ENCODE data around the gene ZMYM4.

DNA sequence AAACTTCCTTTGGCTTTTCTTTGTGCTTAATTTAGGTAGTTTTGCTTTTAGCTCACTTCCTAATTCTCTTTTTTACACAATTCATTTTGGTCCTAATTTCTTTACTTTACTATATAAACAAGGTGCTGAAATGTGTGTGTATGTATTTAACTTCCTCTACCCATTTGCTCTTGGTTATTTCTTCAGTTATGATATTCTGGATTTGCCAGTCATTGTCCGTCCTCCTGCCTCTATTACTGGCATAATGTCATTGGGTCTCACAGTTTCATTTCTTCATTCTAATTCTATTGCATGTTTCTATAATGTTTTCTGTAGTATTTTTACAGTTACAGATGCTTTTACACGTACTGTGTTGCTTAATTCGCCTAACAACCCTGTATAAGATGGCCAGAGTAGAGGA, 96.2 kb downstream of the ZMYM4 start:
- TF ChIP-seq, protein P1, sequence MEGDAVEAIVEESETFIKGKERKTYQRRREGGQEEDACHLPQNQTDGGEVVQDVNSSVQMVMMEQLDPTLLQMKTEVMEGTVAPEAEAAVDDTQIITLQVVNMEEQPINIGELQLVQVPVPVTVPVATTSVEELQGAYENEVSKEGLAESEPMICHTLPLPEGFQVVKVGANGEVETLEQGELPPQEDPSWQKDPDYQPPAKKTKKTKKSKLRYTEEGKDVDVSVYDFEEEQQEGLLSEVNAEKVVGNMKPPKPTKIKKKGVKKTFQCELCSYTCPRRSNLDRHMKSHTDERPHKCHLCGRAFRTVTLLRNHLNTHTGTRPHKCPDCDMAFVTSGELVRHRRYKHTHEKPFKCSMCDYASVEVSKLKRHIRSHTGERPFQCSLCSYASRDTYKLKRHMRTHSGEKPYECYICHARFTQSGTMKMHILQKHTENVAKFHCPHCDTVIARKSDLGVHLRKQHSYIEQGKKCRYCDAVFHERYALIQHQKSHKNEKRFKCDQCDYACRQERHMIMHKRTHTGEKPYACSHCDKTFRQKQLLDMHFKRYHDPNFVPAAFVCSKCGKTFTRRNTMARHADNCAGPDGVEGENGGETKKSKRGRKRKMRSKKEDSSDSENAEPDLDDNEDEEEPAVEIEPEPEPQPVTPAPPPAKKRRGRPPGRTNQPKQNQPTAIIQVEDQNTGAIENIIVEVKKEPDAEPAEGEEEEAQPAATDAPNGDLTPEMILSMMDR (IDR thresholded peaks at IDR 0.05) = no peak
- TF ChIP-seq EP300 (IDR thresholded peaks at IDR 0.05) (no peak), ZNF302 (CRISPR knock-in tag; IDR thresholded peaks at IDR 0.05) (no peak), FOSL2 (IDR thresholded peaks at IDR 0.05) (no peak), FOSL2 (CRISPR knock-in tag; IDR thresholded peaks at IDR 0.05) (no peak), PBX3 (IDR thresholded peaks at IDR 0.05) (no peak), REST (IDR thresholded peaks at IDR 0.05) (no peak), POLR2A (IDR thresholded peaks at IDR 0.05; ENCODE audit: low read length) (no peak), POLR2AphosphoS2 (conservative IDR thresholded peaks at IDR 0.05; ENCODE audit: low read length) (no peak), HMGXB4 (CRISPR knock-in tag; IDR thresholded peaks at IDR 0.05; ENCODE audit: borderline replicate concordance) (no peak), CHD4 (IDR thresholded peaks at IDR 0.05; ENCODE audit: borderline replicate concordance) (no peak), TP53 (CRISPR knock-in tag; IDR thresholded peaks at IDR 0.05) (no peak), CHD2 (IDR thresholded peaks at IDR 0.05; ENCODE audit: low read length, partially characterized antibody) (no peak)
- TF ChIP-seq, protein P2, sequence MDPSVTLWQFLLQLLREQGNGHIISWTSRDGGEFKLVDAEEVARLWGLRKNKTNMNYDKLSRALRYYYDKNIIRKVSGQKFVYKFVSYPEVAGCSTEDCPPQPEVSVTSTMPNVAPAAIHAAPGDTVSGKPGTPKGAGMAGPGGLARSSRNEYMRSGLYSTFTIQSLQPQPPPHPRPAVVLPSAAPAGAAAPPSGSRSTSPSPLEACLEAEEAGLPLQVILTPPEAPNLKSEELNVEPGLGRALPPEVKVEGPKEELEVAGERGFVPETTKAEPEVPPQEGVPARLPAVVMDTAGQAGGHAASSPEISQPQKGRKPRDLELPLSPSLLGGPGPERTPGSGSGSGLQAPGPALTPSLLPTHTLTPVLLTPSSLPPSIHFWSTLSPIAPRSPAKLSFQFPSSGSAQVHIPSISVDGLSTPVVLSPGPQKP (IDR thresholded peaks at IDR 0.05; ENCODE audit: low read depth, low read length) = no peak

Data from A549 (cell line).